Measurements from ENCODE around the gene SEL1L.

Gene SEL1L

DNA sequence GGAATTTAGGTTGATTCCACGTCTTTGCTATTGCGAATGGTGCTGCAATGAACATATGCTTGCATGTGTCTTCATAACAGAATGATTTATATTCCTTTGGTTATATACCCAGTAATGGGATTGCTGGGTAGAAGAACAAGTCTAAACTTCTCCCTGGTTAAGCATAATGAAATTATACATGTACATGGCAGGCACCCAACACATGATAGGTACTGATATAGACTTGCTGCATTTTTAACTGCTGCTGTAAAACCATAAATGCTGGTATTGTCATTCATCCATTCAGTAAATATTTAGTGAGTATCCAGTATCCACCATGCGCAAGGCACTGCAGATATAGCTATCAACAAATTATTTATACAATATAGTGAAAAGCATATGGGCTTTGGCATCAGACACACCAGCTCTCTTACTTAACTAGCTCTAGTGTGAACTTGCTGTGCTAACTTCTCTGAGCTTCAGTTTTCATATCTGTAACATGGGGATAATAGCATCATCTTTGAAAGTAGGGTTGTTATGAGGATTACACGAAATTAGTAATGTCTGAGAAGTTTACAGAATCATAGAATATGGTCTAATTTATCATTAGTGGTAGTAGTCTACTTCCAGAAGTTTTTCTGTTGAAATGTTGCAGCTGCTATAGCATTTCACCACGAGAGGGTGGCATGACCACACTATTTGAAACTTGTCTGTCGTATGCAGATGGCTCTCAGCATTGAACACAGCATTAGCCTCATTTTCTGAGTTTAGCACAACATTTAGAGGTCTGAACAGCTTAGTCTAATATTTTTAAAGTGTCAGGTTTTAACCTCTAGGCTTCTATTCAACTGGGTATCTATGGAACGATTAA lies 32.0 kb upstream of the SEL1L start:
- no peaks in the 10 kb centered on the region for H3K27me3 ChIP-seq
- H3K4me3 ChIP-seq = no peak overlapping the region
- H3K9me3 ChIP-seq = no peaks in the 10 kb centered on the region
- intact Hi-C loops (cut with DNase I; ENCODE audit: low total_unique reads) = no loop called here
- DNase-seq = no peak
- H3K4me1 ChIP-seq = no peaks in the 10 kb centered on the region
- TF ChIP-seq, protein P1, sequence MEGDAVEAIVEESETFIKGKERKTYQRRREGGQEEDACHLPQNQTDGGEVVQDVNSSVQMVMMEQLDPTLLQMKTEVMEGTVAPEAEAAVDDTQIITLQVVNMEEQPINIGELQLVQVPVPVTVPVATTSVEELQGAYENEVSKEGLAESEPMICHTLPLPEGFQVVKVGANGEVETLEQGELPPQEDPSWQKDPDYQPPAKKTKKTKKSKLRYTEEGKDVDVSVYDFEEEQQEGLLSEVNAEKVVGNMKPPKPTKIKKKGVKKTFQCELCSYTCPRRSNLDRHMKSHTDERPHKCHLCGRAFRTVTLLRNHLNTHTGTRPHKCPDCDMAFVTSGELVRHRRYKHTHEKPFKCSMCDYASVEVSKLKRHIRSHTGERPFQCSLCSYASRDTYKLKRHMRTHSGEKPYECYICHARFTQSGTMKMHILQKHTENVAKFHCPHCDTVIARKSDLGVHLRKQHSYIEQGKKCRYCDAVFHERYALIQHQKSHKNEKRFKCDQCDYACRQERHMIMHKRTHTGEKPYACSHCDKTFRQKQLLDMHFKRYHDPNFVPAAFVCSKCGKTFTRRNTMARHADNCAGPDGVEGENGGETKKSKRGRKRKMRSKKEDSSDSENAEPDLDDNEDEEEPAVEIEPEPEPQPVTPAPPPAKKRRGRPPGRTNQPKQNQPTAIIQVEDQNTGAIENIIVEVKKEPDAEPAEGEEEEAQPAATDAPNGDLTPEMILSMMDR (IDR thresholded peaks at IDR 0.05) = peak; percentile 53 to 55
- no peak overlapping the region for H3K27ac ChIP-seq
- no peaks in the 10 kb centered on the region for H3K36me3 ChIP-seq

- Histone ChIP-seq H3K27me3 (no peaks in the 10 kb centered on the region), H3K9me3 (no peaks in the 10 kb centered on the region), H3K27ac (no peak overlapping the region), H3K4me3 (no peak overlapping the region), H3K4me1 (no peaks in the 10 kb centered on the region), H3K36me3 (no peaks in the 10 kb centered on the region)
- intact Hi-C loops (cut with DNase I; ENCODE audit: low total_unique reads) = no loop called here
- DNase-seq = no peak
- TF ChIP-seq, protein P1 (IDR thresholded peaks at IDR 0.05) = no peak
These were observed 29.2 kb upstream of the SEL1L start for GRCh38 chr14:81562818-81563217.

- DNase-seq = no peak
- no peaks in the 10 kb centered on the region for H3K4me1 ChIP-seq
- intact Hi-C loops (cut with DNase I; ENCODE audit: low total_unique reads) = no loop called here
- H3K9me3 ChIP-seq = no peaks in the 10 kb centered on the region
- TF ChIP-seq, protein P1 (IDR thresholded peaks at IDR 0.05) = no peak
- H3K36me3 ChIP-seq = no peaks in the 10 kb centered on the region
- H3K27ac ChIP-seq = no peak overlapping the region
- no peaks in the 10 kb centered on the region for H3K27me3 ChIP-seq
- H3K4me3 ChIP-seq = no peak overlapping the region
These were observed 27.6 kb upstream of the SEL1L start for GRCh38 chr14:81561084-81561775.

DNA sequence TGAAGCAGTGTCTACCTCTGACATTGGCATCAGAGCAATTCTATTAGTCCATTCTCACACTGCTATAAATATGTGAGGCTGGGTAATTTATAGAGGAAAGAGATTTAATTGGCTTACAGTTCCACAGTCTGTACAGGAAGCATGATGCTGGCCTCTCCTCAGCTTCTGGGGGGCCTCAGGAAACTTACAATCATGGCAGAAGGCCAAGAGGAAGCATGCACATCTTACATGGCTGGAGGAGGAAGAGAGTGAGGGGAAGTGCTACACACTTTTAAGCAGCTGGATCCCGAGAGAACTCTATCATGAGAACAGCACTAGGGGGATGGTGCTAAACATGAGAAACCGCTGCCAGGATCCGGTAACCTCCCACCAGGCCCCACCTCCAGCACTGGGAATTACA lies 25.7 kb upstream of the SEL1L start:
- Histone ChIP-seq H3K9me3 (no peaks in the 10 kb centered on the region), H3K27me3 (no peaks in the 10 kb centered on the region), H3K27ac (no peak overlapping the region), H3K36me3 (no peaks in the 10 kb centered on the region), H3K4me3 (no peak overlapping the region), H3K4me1 (no peaks in the 10 kb centered on the region)
- TF ChIP-seq, protein P1 (IDR thresholded peaks at IDR 0.05) = no peak
- DNase-seq = no peak
- intact Hi-C loops (cut with DNase I; ENCODE audit: low total_unique reads) = no loop called here

DNA sequence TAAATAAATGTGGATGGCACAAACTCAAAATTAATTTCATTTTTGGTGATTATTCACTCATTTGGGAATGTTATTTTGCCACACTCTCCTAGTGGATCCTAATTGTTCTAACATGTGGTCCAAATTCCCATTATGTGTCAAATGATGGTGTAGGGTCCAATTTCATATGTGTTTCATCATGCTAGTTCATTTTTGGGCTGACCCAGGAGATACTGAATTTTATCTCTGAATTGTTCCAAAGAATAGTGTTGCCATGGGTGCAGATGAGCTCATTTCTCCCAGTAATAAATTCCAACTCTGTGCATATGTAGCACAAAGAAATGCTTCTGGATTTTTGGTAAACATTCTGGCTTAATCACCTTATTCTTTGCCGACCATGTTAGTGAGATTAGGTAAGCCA lies 23.5 kb upstream of the SEL1L start:
- TF ChIP-seq, protein P1 (IDR thresholded peaks at IDR 0.05) = no peak
- Histone ChIP-seq H3K4me1 (no peaks in the 10 kb centered on the region), H3K4me3 (no peak overlapping the region), H3K36me3 (no peaks in the 10 kb centered on the region), H3K9me3 (no peaks in the 10 kb centered on the region), H3K27ac (no peak overlapping the region), H3K27me3 (no peaks in the 10 kb centered on the region)
- no peak for DNase-seq
- intact Hi-C loops (cut with DNase I; ENCODE audit: low total_unique reads) = no loop called here
